Activated naive CD8-positive, alpha-beta T cell treated with anti-CD3 and anti-CD28 coated beads, Interleukin-2, amount 10 ng/mL, durations not matched to agents 7 days and 5 days (primary cell): ENCODE data around the gene ATRNL1. TPM values are rescaled to one million over a fixed set of nuclear protein-coding genes. Genes with fewer than 3 reads are reported as not detected.
"Not testable (repeated sequence)": the region's sequence is repeated elsewhere in the genome, so short reads cannot be mapped to it uniquely, and the experiment has no call there.

Experiments
- ATAC-seq: fragments of 150-1000 bp; cut with Tn5 transposase; one replicate; pipeline ENCODE4 v1.10.0; 2021; ENCODE audit warnings: low read depth, moderate library complexity
- POLR2A ChIA-PET: fragments of 350-600 bp; sonication (Branson Sonifier 250); formaldehyde crosslinking; loops from one replicate; lab custom pipeline; 2021; ENCODE audit warnings: antibody characterized with exemption; lab: Charles Lee
- DNase-seq: peaks from one replicate; pipeline ENCODE4 v3.0.0; 2021
- H3K27ac Mint-ChIP-seq: one replicate; pipeline ENCODE4 v1.8.0; 2022; ENCODE audit warnings: mild to moderate bottlenecking, mixed read lengths
- H3K27me3 Mint-ChIP-seq: one replicate; pipeline ENCODE4 v1.8.0; 2022; ENCODE audit warnings: mild to moderate bottlenecking, moderate library complexity, mixed read lengths
- H3K36me3 Mint-ChIP-seq: one replicate; pipeline ENCODE4 v1.8.0; 2021; ENCODE audit warnings: mild to moderate bottlenecking, mixed read lengths
- H3K4me1 Mint-ChIP-seq: one replicate; pipeline ENCODE4 v1.8.0; 2021; ENCODE audit warnings: mixed read lengths
- H3K4me3 Mint-ChIP-seq: one replicate; pipeline ENCODE4 v1.8.0; 2022; ENCODE audit warnings: mild to moderate bottlenecking, moderate library complexity, mixed read lengths
- H3K9me3 Mint-ChIP-seq: one replicate; pipeline ENCODE4 v1.8.0; 2021; ENCODE audit warnings: mixed read lengths
- total RNA-seq, 2 experiments: library from RNA; stranded (reverse); gene quantifications; one replicate each; pipeline ENCODE4 v1.2.3, GENCODE V29; 2021

ATRNL1 gene
- total RNA-seq, 2 experiments from 2014 or later, result not detected

- no peaks in the 10 kb centered on the region for H3K4me1 Mint-ChIP-seq
- H3K27me3 Mint-ChIP-seq, result no peaks in the 10 kb centered on the region
- ATAC-seq (no peak), DNase-seq (no peak)
- POLR2A ChIA-PET, result no interaction called here
- no peak overlapping the region for H3K27ac Mint-ChIP-seq
- H3K4me3 Mint-ChIP-seq, result no peak overlapping the region
- H3K36me3 Mint-ChIP-seq, result no peaks in the 10 kb centered on the region
- peaks cover 8% of the 10 kb centered on the region for H3K9me3 Mint-ChIP-seq
These were observed 724.8 kb downstream of the ATRNL1 start for GRCh38 chr10:115818012-115818411.

GRCh38 chr10:115826396-115826795 lies 733.2 kb downstream of the ATRNL1 start:
- H3K4me3 Mint-ChIP-seq, result no peak overlapping the region
- H3K9me3 Mint-ChIP-seq, result peaks cover 9% of the 10 kb centered on the region
- POLR2A ChIA-PET, result no interaction called here
- no peaks in the 10 kb centered on the region for H3K36me3 Mint-ChIP-seq
- no peaks in the 10 kb centered on the region for H3K27me3 Mint-ChIP-seq
- no peak overlapping the region for H3K27ac Mint-ChIP-seq
- DNase-seq, result no peak
- no peak for ATAC-seq
- H3K4me1 Mint-ChIP-seq, result no peaks in the 10 kb centered on the region

GRCh38 chr10:115827231-115828009 lies 734.3 kb downstream of the ATRNL1 start:
- Mint-ChIP-seq H3K9me3 (peaks cover 3% of the 10 kb centered on the region), H3K4me1 (no peaks in the 10 kb centered on the region), H3K4me3 (no peak overlapping the region), H3K27me3 (no peaks in the 10 kb centered on the region), H3K36me3 (no peaks in the 10 kb centered on the region), H3K27ac (no peak overlapping the region)
- no peak for DNase-seq
- POLR2A ChIA-PET, result no interaction called here
- ATAC-seq, result no peak

GRCh38 chr10:115828182-115828581 lies 735.0 kb downstream of the ATRNL1 start:
- H3K4me3 Mint-ChIP-seq, H3K4me1 Mint-ChIP-seq, DNase-seq, ATAC-seq, H3K9me3 Mint-ChIP-seq, POLR2A ChIA-PET, H3K27me3 Mint-ChIP-seq, H3K27ac Mint-ChIP-seq, H3K36me3 Mint-ChIP-seq: not testable (repeated sequence)

GRCh38 chr10:115829521-115830205 lies 736.5 kb downstream of the ATRNL1 start:
- Mint-ChIP-seq H3K27me3 (no peaks in the 10 kb centered on the region), H3K4me1 (no peaks in the 10 kb centered on the region), H3K27ac (no peak overlapping the region), H3K4me3 (no peak overlapping the region), H3K36me3 (no peaks in the 10 kb centered on the region), H3K9me3 (peaks cover 4% of the 10 kb centered on the region)
- no peak for DNase-seq
- ATAC-seq, result no peak
- POLR2A ChIA-PET, result no interaction called here

DNA sequence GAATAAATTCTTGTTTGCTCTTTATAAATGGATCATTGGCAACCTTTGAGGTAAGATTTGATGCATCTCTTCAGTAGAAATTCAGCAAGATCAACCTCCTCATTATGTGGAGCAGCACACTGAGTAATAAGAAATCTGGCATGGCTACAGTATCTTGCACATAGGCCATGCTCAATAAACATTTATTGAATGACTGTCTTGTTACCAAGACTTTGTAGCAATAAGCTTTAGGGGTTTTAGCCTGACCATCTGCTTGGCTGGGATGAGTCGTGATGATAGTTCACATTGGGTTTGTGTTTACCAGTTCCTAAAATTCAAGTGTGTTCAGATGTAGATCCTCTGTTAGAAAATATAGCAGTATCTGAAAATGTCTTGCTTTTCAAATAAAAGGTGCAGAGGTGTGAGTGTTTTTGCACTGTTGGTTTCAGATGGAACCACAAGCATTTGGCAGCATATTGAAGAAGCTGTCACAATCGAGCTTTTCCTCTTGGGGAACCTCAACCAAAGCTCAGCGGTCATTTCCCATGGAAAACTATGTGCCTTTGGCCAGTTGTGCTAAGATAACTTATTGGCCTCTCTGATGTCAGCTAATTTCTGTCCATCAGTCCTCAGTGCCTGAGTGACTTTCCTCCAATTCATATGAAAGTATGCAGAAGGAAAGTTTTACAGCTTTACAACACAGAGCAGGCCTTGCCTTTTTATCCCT lies 737.3 kb downstream of the ATRNL1 start:
- H3K27me3 Mint-ChIP-seq, result no peaks in the 10 kb centered on the region

DNA sequence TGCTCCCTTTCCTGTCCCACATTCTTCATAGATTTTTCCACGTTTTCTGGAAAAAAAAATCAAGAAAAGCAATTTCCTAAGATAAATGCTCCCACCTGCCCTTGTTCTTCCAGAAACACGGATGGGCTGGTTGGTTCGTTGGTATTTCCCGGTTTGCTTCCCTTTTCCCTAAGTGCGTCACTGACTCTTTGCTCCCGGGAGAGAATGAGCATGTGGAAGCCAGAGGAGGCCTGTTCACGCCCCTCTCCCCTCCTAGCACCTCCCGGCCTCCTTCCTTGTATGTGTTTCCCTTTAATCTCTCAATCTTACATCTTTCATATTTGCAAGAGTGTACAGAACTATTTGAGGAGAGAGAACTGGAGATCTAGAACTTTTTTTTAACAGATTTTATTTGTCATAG lies 737.9 kb downstream of the ATRNL1 start:
- no peak for DNase-seq
- no peak for ATAC-seq
- Mint-ChIP-seq H3K4me3 (no peak overlapping the region), H3K27me3 (no peaks in the 10 kb centered on the region), H3K4me1 (no peaks in the 10 kb centered on the region), H3K36me3 (no peaks in the 10 kb centered on the region), H3K9me3 (peaks cover 4% of the 10 kb centered on the region), H3K27ac (no peak overlapping the region)
- POLR2A ChIA-PET, result no interaction called here

More for the DNA sequence above, 737.3 kb downstream of the ATRNL1 start:
- DNase-seq, result no peak
- Mint-ChIP-seq H3K4me1 (no peaks in the 10 kb centered on the region), H3K27ac (no peak overlapping the region), H3K4me3 (no peak overlapping the region), H3K36me3 (no peaks in the 10 kb centered on the region), H3K9me3 (peaks cover 4% of the 10 kb centered on the region)
- ATAC-seq, result no peak
- POLR2A ChIA-PET, result no interaction called here

GRCh38 chr10:115833119-115833518 lies 740.0 kb downstream of the ATRNL1 start:
- POLR2A ChIA-PET, result no interaction called here
- no peaks in the 10 kb centered on the region for H3K4me1 Mint-ChIP-seq
- H3K27ac Mint-ChIP-seq, result no peak overlapping the region
- no peaks in the 10 kb centered on the region for H3K36me3 Mint-ChIP-seq
- no peak overlapping the region for H3K4me3 Mint-ChIP-seq
- peaks cover 1% of the 10 kb centered on the region for H3K9me3 Mint-ChIP-seq
- ATAC-seq, result no peak
- DNase-seq, result no peak
- H3K27me3 Mint-ChIP-seq, result no peaks in the 10 kb centered on the region

GRCh38 chr10:115844591-115844990 lies 751.4 kb downstream of the ATRNL1 start:
- no peak for ATAC-seq
- Mint-ChIP-seq H3K9me3 (no peaks in the 10 kb centered on the region), H3K27me3 (no peaks in the 10 kb centered on the region), H3K27ac (no peak overlapping the region), H3K4me3 (no peak overlapping the region), H3K36me3 (no peaks in the 10 kb centered on the region), H3K4me1 (no peaks in the 10 kb centered on the region)
- DNase-seq, result no peak
- POLR2A ChIA-PET, result no interaction called here

- DNase-seq, result no peak
- no peaks in the 10 kb centered on the region for H3K27me3 Mint-ChIP-seq
- POLR2A ChIA-PET, result no interaction called here
- H3K4me3 Mint-ChIP-seq, result no peak overlapping the region
- H3K4me1 Mint-ChIP-seq, result no peaks in the 10 kb centered on the region
- no peaks in the 10 kb centered on the region for H3K9me3 Mint-ChIP-seq
- no peak for ATAC-seq
- H3K36me3 Mint-ChIP-seq, result no peaks in the 10 kb centered on the region
- H3K27ac Mint-ChIP-seq, result no peak overlapping the region
These were observed 752.8 kb downstream of the ATRNL1 start for GRCh38 chr10:115845921-115846320.

DNA sequence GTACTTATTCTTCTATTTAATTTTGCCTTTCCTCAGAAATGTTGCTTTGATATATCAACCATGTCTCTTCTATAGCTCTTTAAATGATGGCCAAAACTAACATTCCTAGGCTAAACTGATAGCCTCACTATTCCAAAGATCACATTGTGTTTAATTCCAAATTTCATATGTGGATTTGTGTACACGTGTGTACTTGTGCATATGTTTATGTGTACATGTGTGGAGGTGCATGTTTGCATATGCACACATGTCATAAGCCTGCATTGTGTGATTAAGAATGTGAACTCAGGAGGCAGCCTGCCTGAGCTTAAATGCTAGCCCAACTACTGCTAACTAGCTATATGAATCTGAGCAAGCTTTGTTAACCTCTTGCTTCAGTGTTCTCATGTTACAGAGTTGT lies 753.4 kb downstream of the ATRNL1 start:
- no peak for DNase-seq
- ATAC-seq, result no peak
- Mint-ChIP-seq H3K4me1 (no peaks in the 10 kb centered on the region), H3K9me3 (no peaks in the 10 kb centered on the region), H3K27ac (no peak overlapping the region), H3K27me3 (no peaks in the 10 kb centered on the region), H3K4me3 (no peak overlapping the region), H3K36me3 (no peaks in the 10 kb centered on the region)
- POLR2A ChIA-PET, result no interaction called here

DNA sequence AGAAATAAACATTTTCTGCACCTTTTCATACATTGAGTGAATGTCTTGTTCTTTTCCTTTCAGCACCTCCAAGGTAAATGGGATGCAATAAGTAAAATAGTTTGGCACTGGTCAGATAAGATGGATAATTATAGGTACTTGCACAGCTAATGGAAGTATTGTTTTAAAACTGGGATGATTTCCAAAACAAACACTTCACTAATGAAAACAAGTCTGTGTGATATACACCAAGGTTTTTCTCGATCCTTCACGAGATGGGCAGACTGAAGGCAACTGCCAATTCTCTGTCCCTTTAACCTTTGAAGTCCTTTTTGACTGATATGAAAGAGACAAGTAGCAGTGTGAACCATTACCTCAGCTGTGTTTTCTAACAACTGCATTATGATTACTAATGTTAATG lies 756.0 kb downstream of the ATRNL1 start:
- ATAC-seq (no peak), DNase-seq (no peak)
- Mint-ChIP-seq H3K4me3 (no peak overlapping the region), H3K27ac (no peak overlapping the region), H3K9me3 (no peaks in the 10 kb centered on the region), H3K4me1 (no peaks in the 10 kb centered on the region), H3K27me3 (no peaks in the 10 kb centered on the region), H3K36me3 (no peaks in the 10 kb centered on the region)
- POLR2A ChIA-PET, result no interaction called here

- Mint-ChIP-seq H3K36me3 (no peaks in the 10 kb centered on the region), H3K9me3 (no peaks in the 10 kb centered on the region), H3K27ac (no peak overlapping the region), H3K4me3 (no peak overlapping the region), H3K4me1 (no peaks in the 10 kb centered on the region), H3K27me3 (no peaks in the 10 kb centered on the region)
- DNase-seq, result no peak
- ATAC-seq, result no peak
- POLR2A ChIA-PET, result no interaction called here
These were observed 757.5 kb downstream of the ATRNL1 start for GRCh38 chr10:115850666-115851065.

GRCh38 chr10:115851695-115852094 lies 758.5 kb downstream of the ATRNL1 start:
- Mint-ChIP-seq H3K27ac (no peak overlapping the region), H3K4me1 (no peaks in the 10 kb centered on the region), H3K36me3 (no peaks in the 10 kb centered on the region), H3K27me3 (no peaks in the 10 kb centered on the region), H3K9me3 (no peaks in the 10 kb centered on the region), H3K4me3 (no peak overlapping the region)
- DNase-seq (no peak), ATAC-seq (no peak)
- POLR2A ChIA-PET, result no interaction called here
